ENCODE results near the gene SLC22A4. TPM values are rescaled to one million over a fixed set of nuclear protein-coding genes. Genes with fewer than 3 reads are reported as not detected.

Gene SLC22A4
- total RNA-seq, 1 donor = 2.9 TPM

- H3K79me2 ChIP-seq (ENCODE audit: insufficient read depth, low read length) = no peaks in the 10 kb centered on the region
- peak overlapping the region; percentile 17 for H3K4me3 ChIP-seq (ENCODE audit: insufficient read depth, low read length)
- H3K9me3 ChIP-seq (ENCODE audit: low read depth, low read length) = no peaks in the 10 kb centered on the region
- TF ChIP-seq CTCF (IDR thresholded peaks at IDR 0.05; ENCODE audit: extremely low read depth, low read depth, low read length) = no peak
- H3K36me3 ChIP-seq (ENCODE audit: insufficient read depth, low read length) = no peaks in the 10 kb centered on the region
- peak overlapping the region; percentile 10 for H2AFZ ChIP-seq (ENCODE audit: low read length)
- DNase-seq (ENCODE audit: insufficient read length, low spot score, missing footprints) = no peak
- H3K4me2 ChIP-seq (ENCODE audit: insufficient read depth, low read length) = peak overlapping the region; percentile 67
- no peaks in the 10 kb centered on the region for H3K27me3 ChIP-seq (ENCODE audit: insufficient read depth, low read length)
- no peaks in the 10 kb centered on the region for H4K20me1 ChIP-seq (ENCODE audit: insufficient read depth, low read length)
- peaks cover 47% of the 10 kb centered on the region for H3K4me1 ChIP-seq (ENCODE audit: insufficient read depth, low read length)
- H3K27ac ChIP-seq (ENCODE audit: low read depth, low read length) = peak overlapping the region; percentile 96
Observed at GRCh38 chr5:132388244-132389050, 94.3 kb downstream of the SLC22A4 start.

GRCh38 chr5:132389051-132389331 lies 94.8 kb downstream of the SLC22A4 start:
- peaks cover 47% of the 10 kb centered on the region for H3K4me1 ChIP-seq (ENCODE audit: insufficient read depth, low read length)
- H4K20me1 ChIP-seq (ENCODE audit: insufficient read depth, low read length) = no peaks in the 10 kb centered on the region
- H3K79me2 ChIP-seq (ENCODE audit: insufficient read depth, low read length) = no peaks in the 10 kb centered on the region
- H3K4me2 ChIP-seq (ENCODE audit: insufficient read depth, low read length) = peak overlapping the region; percentile 67
- no peak for DNase-seq (ENCODE audit: insufficient read length, low spot score, missing footprints)
- no peaks in the 10 kb centered on the region for H3K27me3 ChIP-seq (ENCODE audit: insufficient read depth, low read length)
- peak overlapping the region; percentile 96 for H3K27ac ChIP-seq (ENCODE audit: low read depth, low read length)
- H3K9me3 ChIP-seq (ENCODE audit: low read depth, low read length) = no peaks in the 10 kb centered on the region
- no peak overlapping the region for H2AFZ ChIP-seq (ENCODE audit: low read length)
- H3K4me3 ChIP-seq (ENCODE audit: insufficient read depth, low read length) = no peak overlapping the region
- no peaks in the 10 kb centered on the region for H3K36me3 ChIP-seq (ENCODE audit: insufficient read depth, low read length)
- no peak for TF ChIP-seq CTCF (IDR thresholded peaks at IDR 0.05; ENCODE audit: extremely low read depth, low read depth, low read length)

- Histone ChIP-seq H3K27me3 (ENCODE audit: insufficient read depth, low read length) (no peaks in the 10 kb centered on the region), H3K4me1 (ENCODE audit: insufficient read depth, low read length) (peaks cover 47% of the 10 kb centered on the region), H4K20me1 (ENCODE audit: insufficient read depth, low read length) (no peaks in the 10 kb centered on the region), H3K4me3 (ENCODE audit: insufficient read depth, low read length) (no peak overlapping the region), H3K27ac (ENCODE audit: low read depth, low read length) (peak overlapping the region; percentile 96), H2AFZ (ENCODE audit: low read length) (no peak overlapping the region), H3K4me2 (ENCODE audit: insufficient read depth, low read length) (peak overlapping the region; percentile 42), H3K79me2 (ENCODE audit: insufficient read depth, low read length) (no peaks in the 10 kb centered on the region), H3K9me3 (ENCODE audit: low read depth, low read length) (no peaks in the 10 kb centered on the region), H3K36me3 (ENCODE audit: insufficient read depth, low read length) (no peaks in the 10 kb centered on the region)
- peak; percentile 95 for DNase-seq (ENCODE audit: insufficient read length, low spot score, missing footprints)
- TF ChIP-seq CTCF (IDR thresholded peaks at IDR 0.05; ENCODE audit: extremely low read depth, low read depth, low read length) = no peak
Observed at GRCh38 chr5:132389585-132390286, 95.5 kb downstream of the SLC22A4 start.

- TF ChIP-seq CTCF (IDR thresholded peaks at IDR 0.05; ENCODE audit: extremely low read depth, low read depth, low read length) = no peak
- Histone ChIP-seq H3K27ac (ENCODE audit: low read depth, low read length) (no peak overlapping the region), H3K36me3 (ENCODE audit: insufficient read depth, low read length) (no peaks in the 10 kb centered on the region), H4K20me1 (ENCODE audit: insufficient read depth, low read length) (no peaks in the 10 kb centered on the region), H3K4me1 (ENCODE audit: insufficient read depth, low read length) (peaks cover 39% of the 10 kb centered on the region), H3K4me3 (ENCODE audit: insufficient read depth, low read length) (no peak overlapping the region), H3K79me2 (ENCODE audit: insufficient read depth, low read length) (no peaks in the 10 kb centered on the region), H3K27me3 (ENCODE audit: insufficient read depth, low read length) (no peaks in the 10 kb centered on the region), H3K4me2 (ENCODE audit: insufficient read depth, low read length) (no peak overlapping the region), H2AFZ (ENCODE audit: low read length) (no peak overlapping the region), H3K9me3 (ENCODE audit: low read depth, low read length) (no peaks in the 10 kb centered on the region)
- DNase-seq (ENCODE audit: insufficient read length, low spot score, missing footprints) = no peak
Observed at GRCh38 chr5:132391247-132391646, 97.1 kb downstream of the SLC22A4 start.

Measured in osteoblast (primary cell).